Mesothelial cell of epicardium (in vitro differentiated cells): ENCODE data around the gene RUNX2. TPM values are rescaled to one million over a fixed set of nuclear protein-coding genes. Genes with fewer than 3 reads are reported as not detected.

ENCODE experiments used
- DNase-seq, 2 experiments: peaks; one replicate each; pipeline ENCODE4 v3.0.0; 2021; ENCODE audit warnings: low spot score in 2 of 2; ENCODE audit not compliant: unreplicated experiment in 2 of 2
- H3K27ac Mint-ChIP-seq: 2 replicates; pipeline ENCODE4 v1.8.0; 2021; ENCODE audit warnings: mixed read lengths
- H3K27me3 Mint-ChIP-seq: 2 replicates; pipeline ENCODE4 v1.8.0; 2021; ENCODE audit warnings: low read depth, mixed read lengths
- H3K36me3 Mint-ChIP-seq: 2 replicates; pipeline ENCODE4 v1.8.0; 2021; ENCODE audit warnings: mixed read lengths
- H3K4me1 Mint-ChIP-seq: 2 replicates; pipeline ENCODE4 v1.8.0; 2021; ENCODE audit warnings: mixed read lengths
- H3K4me3 Mint-ChIP-seq: 2 replicates; pipeline ENCODE4 v1.8.0; 2021; ENCODE audit warnings: mild to moderate bottlenecking, moderate library complexity, mixed read lengths
- H3K9me3 Mint-ChIP-seq: 2 replicates; pipeline ENCODE4 v1.8.0; 2021; ENCODE audit warnings: mixed read lengths
- total RNA-seq: library from RNA; stranded (reverse); gene quantifications from 3 replicates; pipeline ENCODE4 v1.2.1, GENCODE V29; 2021
- TF ChIP-seq, protein P1 (sequence below): fragments of 200-600 bp; sonication (generic); IDR thresholded peaks from one replicate; pipeline ENCODE4 v1.5.0; 2021; ENCODE audit warnings: antibody characterized with exemption; ENCODE audit not compliant: unreplicated experiment

The RUNX2 gene
- total RNA-seq, 1 donor from 2014 or later, result 4.4 TPM

- Mint-ChIP-seq H3K27ac (no peak overlapping the region), H3K4me1 (peaks cover 31% of the 10 kb centered on the region), H3K4me3 (no peak overlapping the region), H3K36me3 (no peaks in the 10 kb centered on the region), H3K9me3 (no peaks in the 10 kb centered on the region), H3K27me3 (no peaks in the 10 kb centered on the region)
- DNase-seq, result no peak
- TF ChIP-seq, protein P1, sequence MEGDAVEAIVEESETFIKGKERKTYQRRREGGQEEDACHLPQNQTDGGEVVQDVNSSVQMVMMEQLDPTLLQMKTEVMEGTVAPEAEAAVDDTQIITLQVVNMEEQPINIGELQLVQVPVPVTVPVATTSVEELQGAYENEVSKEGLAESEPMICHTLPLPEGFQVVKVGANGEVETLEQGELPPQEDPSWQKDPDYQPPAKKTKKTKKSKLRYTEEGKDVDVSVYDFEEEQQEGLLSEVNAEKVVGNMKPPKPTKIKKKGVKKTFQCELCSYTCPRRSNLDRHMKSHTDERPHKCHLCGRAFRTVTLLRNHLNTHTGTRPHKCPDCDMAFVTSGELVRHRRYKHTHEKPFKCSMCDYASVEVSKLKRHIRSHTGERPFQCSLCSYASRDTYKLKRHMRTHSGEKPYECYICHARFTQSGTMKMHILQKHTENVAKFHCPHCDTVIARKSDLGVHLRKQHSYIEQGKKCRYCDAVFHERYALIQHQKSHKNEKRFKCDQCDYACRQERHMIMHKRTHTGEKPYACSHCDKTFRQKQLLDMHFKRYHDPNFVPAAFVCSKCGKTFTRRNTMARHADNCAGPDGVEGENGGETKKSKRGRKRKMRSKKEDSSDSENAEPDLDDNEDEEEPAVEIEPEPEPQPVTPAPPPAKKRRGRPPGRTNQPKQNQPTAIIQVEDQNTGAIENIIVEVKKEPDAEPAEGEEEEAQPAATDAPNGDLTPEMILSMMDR, result no peak
Observed at GRCh38 chr6:45676380-45676779, 348.2 kb downstream of the RUNX2 start.

- DNase-seq, result no peak
- H3K9me3 Mint-ChIP-seq, result peaks cover 9% of the 10 kb centered on the region
- H3K27ac Mint-ChIP-seq, result peak overlapping the region; percentile 64
- H3K36me3 Mint-ChIP-seq, result peaks cover 3% of the 10 kb centered on the region
- H3K27me3 Mint-ChIP-seq, result no peaks in the 10 kb centered on the region
- peak overlapping the region; percentile 13 for H3K4me3 Mint-ChIP-seq
- H3K4me1 Mint-ChIP-seq, result peaks cover 31% of the 10 kb centered on the region
- TF ChIP-seq, protein P1, result no peak
Observed at GRCh38 chr6:45677381-45678284, 349.5 kb downstream of the RUNX2 start.

DNA sequence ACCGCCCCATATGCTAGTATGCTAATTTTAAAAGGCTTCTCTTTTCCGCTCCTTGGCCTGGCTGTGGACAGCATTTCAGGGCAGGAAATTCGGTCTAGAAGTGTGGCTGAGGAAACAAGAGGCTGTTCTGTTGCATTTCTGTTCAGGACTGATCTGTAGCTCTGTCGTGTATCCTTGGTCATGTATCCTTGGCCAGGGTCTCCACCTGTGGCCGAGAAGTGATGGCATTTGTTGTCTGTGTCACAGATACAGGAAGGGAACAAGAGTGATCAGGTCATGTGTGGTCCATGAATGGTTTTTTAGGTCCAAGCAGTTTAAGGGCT lies 350.1 kb downstream of the RUNX2 start:
- peaks cover 3% of the 10 kb centered on the region for H3K36me3 Mint-ChIP-seq
- H3K27ac Mint-ChIP-seq, result peak overlapping the region; percentile 64
- H3K27me3 Mint-ChIP-seq, result no peaks in the 10 kb centered on the region
- TF ChIP-seq, protein P1, result no peak
- peaks cover 9% of the 10 kb centered on the region for H3K9me3 Mint-ChIP-seq
- DNase-seq, result no peak
- H3K4me3 Mint-ChIP-seq, result peak overlapping the region; percentile 9
- peaks cover 31% of the 10 kb centered on the region for H3K4me1 Mint-ChIP-seq

DNA sequence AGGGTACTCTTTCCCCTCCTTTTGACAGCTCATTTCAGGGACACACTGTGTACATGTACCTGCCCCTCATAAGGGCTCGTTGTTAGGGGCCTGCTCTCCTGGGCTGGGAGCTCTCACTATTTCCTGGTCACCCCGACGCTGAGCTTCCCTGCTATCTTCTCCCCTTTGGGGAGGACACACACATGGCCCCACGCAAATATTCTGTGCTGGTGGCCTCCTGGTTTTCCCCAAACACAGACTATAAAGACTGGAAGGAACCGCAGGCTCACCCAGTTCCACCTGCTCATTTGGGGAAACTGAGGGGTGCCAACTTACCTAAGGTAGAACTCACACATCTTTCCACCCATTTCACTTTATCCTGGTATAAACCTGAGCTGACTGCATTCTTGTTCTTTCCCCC lies 351.0 kb downstream of the RUNX2 start:
- peak overlapping the region; percentile 75 for H3K27ac Mint-ChIP-seq
- H3K9me3 Mint-ChIP-seq, result peaks cover 9% of the 10 kb centered on the region
- peaks cover 3% of the 10 kb centered on the region for H3K36me3 Mint-ChIP-seq
- no peak for DNase-seq
- no peaks in the 10 kb centered on the region for H3K27me3 Mint-ChIP-seq
- no peak overlapping the region for H3K4me3 Mint-ChIP-seq
- H3K4me1 Mint-ChIP-seq, result peaks cover 31% of the 10 kb centered on the region
- TF ChIP-seq, protein P1, result no peak

DNA sequence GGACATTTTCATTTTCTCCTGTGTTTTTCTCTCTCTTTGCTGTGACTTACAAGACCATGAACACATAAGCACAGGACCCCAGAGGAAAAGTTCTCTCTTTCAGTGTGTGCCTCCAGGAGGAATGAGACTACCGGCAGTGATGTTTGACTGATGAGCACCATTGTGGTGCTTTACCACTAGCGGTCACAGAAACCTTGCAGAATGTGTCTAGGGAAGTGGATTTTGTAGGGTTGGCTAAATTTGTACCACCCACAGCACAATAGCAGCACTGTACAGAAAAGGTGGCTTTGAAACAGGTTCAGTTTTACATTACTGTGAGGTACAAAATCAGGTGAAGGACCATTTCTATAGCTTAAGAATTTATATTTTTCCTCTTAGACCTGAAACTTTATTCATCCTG lies 351.5 kb downstream of the RUNX2 start:
- Mint-ChIP-seq H3K36me3 (peaks cover 3% of the 10 kb centered on the region), H3K4me3 (no peak overlapping the region), H3K27me3 (no peaks in the 10 kb centered on the region), H3K27ac (no peak overlapping the region), H3K4me1 (peaks cover 31% of the 10 kb centered on the region), H3K9me3 (peaks cover 9% of the 10 kb centered on the region)
- TF ChIP-seq, protein P1, result no peak
- DNase-seq, result no peak
